Measurements from ENCODE around the gene ABCA8.
A peak's percentile ranks its signal among the peaks of the same experiment; 100 is the strongest.
"Not testable (repeated sequence)": the region's sequence is repeated elsewhere in the genome, so short reads cannot be mapped to it uniquely, and the experiment has no call there.

ABCA8 gene

GRCh38 chr17:68959117-68959516 lies 3.9 kb upstream of the ABCA8 start:
- not testable (repeated sequence) for H3K9me3 ChIP-seq (ENCODE audit: control insufficient read depth in 1 of 2, low read length in 2 of 2); H3K4me3 ChIP-seq (ENCODE audit: low read depth in 1 of 2, low read length in 2 of 2)

DNA sequence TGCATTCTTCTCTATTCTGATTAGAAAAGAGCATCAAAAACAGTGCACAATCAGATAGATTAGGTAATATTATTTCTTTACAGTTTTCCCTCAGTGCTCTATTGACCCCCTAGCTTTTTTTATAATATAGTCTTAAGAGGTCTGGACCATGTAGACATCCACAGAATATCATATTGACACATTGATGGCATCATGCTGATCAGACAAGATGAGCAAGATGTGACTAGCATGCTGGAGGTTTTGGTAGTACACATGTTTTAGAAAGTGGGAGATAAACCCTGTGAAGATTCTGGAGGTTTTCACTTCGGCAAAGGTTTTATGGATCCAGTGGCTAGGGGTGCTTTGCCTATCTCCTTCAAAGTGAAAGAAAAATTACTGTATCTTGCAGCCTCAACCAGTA lies 2.8 kb upstream of the ABCA8 start:
- H3K9me3 ChIP-seq (ENCODE audit: control insufficient read depth in 1 of 2, low read length in 2 of 2): no peaks in the 10 kb centered on the region
- no peak overlapping the region for H3K4me3 ChIP-seq (ENCODE audit: low read depth in 1 of 2, low read length in 2 of 2)
- H3K27me3 ChIP-seq (ENCODE audit: low read depth, low read length): no peaks in the 10 kb centered on the region
- no peak overlapping the region for H3K27ac ChIP-seq (ENCODE audit: low read length)
- no peaks in the 10 kb centered on the region for H3K36me3 ChIP-seq (ENCODE audit: control insufficient read depth in 1 of 2, insufficient read depth in 2 of 2, low read length in 2 of 2)
- H3K4me1 ChIP-seq (ENCODE audit: control insufficient read depth in 1 of 2, insufficient read depth in 2 of 2, low read length in 2 of 2): no peaks in the 10 kb centered on the region

More at GRCh38 chr17:68959117-68959516, 3.9 kb upstream of the ABCA8 start:
- H3K27me3 ChIP-seq (ENCODE audit: low read depth, low read length); H3K36me3 ChIP-seq (ENCODE audit: control insufficient read depth in 1 of 2, insufficient read depth in 2 of 2, low read length in 2 of 2); H3K27ac ChIP-seq (ENCODE audit: low read length); H3K4me1 ChIP-seq (ENCODE audit: control insufficient read depth in 1 of 2, insufficient read depth in 2 of 2, low read length in 2 of 2): not testable (repeated sequence)

DNA sequence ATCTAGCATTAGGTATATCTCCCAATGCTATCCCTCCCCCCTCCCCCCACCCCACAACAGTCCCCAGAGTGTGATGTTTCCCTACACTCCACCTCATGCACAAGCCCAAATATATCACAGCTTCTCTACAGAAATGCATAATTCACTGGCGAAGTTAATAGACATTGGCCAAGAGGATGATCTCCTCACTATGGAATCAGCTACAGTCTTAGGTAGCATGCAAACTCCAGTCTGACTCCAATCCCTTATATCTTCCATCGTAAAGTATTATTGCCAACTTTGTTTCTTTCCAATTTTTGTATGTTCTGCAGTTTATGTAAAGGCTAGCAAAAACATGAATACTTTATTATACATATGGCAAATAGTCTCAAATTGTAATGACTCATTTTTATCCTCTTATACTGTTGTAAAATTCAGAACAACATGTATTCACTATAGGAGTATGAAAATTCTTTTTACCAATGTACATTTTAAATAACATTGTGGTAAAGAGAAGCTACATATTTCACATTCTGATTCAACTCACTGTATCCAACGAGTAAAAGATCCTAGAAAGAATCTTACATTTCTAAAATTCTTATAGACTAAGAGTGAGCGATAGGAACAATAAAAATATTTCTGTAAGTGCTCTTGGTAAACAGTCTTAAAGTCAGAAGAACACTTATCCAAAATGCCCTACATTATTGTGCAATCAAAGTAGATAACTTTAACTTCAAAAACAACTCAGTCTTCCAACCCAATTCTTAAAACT lies 871 bp downstream of the ABCA8 start:
- Histone ChIP-seq H3K27me3 (ENCODE audit: low read depth, low read length) (no peaks in the 10 kb centered on the region), H3K36me3 (ENCODE audit: control insufficient read depth in 1 of 2, insufficient read depth in 2 of 2, low read length in 2 of 2) (no peaks in the 10 kb centered on the region), H3K4me1 (ENCODE audit: control insufficient read depth in 1 of 2, insufficient read depth in 2 of 2, low read length in 2 of 2) (no peaks in the 10 kb centered on the region), H3K4me3 (ENCODE audit: low read depth in 1 of 2, low read length in 2 of 2) (peak overlapping the region; percentile 24 to 55), H3K9me3 (ENCODE audit: control insufficient read depth in 1 of 2, low read length in 2 of 2) (no peaks in the 10 kb centered on the region), H3K27ac (ENCODE audit: low read length) (no peak overlapping the region)

DNA sequence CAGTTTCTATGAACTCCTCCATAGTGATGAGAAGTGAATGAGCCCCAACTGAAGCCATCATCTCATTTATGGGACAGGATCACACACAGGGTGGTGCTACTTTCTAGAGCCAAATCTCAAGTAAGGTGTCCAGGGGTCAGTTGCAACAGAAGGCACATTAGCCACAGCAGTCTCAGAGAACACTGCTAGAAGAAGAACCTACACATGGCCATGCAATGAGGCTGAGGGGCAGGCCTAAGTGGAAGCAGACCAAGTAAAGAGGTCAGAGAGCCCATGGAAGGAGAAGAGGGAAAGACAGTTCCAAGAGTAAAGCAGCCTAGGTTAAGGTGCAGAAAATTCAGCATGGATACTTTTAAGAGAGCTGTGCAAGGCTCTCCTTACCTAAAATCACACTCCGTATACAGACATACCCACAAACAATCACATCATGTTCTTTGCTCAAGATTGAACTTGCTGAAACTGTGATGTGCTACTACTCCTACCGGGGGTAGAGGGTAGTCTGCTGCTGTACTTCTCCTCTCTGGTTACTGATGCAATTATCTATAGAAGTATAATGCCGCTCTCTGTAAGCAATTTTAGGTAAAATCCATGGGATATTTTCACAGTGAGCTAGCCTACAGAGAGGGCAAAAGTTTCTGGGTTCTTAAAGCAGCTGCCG lies 1.7 kb downstream of the ABCA8 start:
- Histone ChIP-seq H3K4me1 (ENCODE audit: control insufficient read depth in 1 of 2, insufficient read depth in 2 of 2, low read length in 2 of 2) (no peaks in the 10 kb centered on the region), H3K9me3 (ENCODE audit: control insufficient read depth in 1 of 2, low read length in 2 of 2) (no peaks in the 10 kb centered on the region), H3K36me3 (ENCODE audit: control insufficient read depth in 1 of 2, insufficient read depth in 2 of 2, low read length in 2 of 2) (no peaks in the 10 kb centered on the region), H3K4me3 (ENCODE audit: low read depth in 1 of 2, low read length in 2 of 2) (peak overlapping the region; percentile 41 to 55), H3K27me3 (ENCODE audit: low read depth, low read length) (no peaks in the 10 kb centered on the region), H3K27ac (ENCODE audit: low read length) (no peak overlapping the region)

DNA sequence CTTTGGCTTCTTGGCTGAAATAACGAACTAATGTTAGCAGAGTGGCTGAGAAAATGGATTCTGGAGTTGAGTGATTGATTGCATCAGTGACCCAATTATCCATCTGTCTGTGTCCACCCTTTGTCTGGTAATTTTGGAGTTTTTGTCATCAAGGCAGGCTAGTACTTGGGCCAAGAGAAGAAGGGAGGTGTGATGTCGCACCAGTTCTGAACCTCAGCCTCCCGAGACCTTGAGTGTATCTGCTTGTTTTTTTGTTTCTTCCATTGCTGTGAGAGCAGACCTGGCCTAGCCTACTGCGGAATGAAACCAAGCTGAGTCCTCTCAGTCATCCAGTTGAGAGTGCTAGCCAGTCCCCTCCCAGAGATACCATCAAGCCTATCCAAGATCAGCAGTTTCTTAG lies 4.5 kb downstream of the ABCA8 start:
- no peak overlapping the region for H3K4me3 ChIP-seq (ENCODE audit: low read depth in 1 of 2, low read length in 2 of 2)
- H3K27ac ChIP-seq (ENCODE audit: low read length): no peak overlapping the region
- no peaks in the 10 kb centered on the region for H3K4me1 ChIP-seq (ENCODE audit: control insufficient read depth in 1 of 2, insufficient read depth in 2 of 2, low read length in 2 of 2)
- H3K9me3 ChIP-seq (ENCODE audit: control insufficient read depth in 1 of 2, low read length in 2 of 2): no peaks in the 10 kb centered on the region
- no peaks in the 10 kb centered on the region for H3K27me3 ChIP-seq (ENCODE audit: low read depth, low read length)
- H3K36me3 ChIP-seq (ENCODE audit: control insufficient read depth in 1 of 2, insufficient read depth in 2 of 2, low read length in 2 of 2): no peaks in the 10 kb centered on the region

DNA sequence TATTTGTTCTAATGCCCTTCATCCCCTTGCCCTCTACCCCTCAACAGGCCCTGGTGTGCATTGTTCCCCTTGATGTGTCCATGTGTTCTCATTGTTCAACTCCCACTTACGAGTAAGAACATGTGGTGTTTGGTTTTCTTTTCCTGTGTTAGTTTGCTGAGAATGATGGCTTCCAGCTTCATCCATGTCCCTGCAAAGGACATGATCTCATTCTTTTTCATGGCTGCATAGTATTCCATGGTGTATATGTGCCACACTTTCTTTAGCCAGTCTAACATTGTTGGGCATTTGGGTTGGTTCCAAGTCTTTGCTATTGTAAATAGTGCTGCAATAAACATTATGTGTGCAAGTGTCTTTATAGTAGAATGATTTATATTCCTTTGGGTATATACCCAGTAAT lies 7.3 kb downstream of the ABCA8 start:
- H3K4me3 ChIP-seq (ENCODE audit: low read depth in 1 of 2, low read length in 2 of 2); H3K36me3 ChIP-seq (ENCODE audit: control insufficient read depth in 1 of 2, insufficient read depth in 2 of 2, low read length in 2 of 2); H3K27ac ChIP-seq (ENCODE audit: low read length); H3K9me3 ChIP-seq (ENCODE audit: control insufficient read depth in 1 of 2, low read length in 2 of 2); H3K4me1 ChIP-seq (ENCODE audit: control insufficient read depth in 1 of 2, insufficient read depth in 2 of 2, low read length in 2 of 2); H3K27me3 ChIP-seq (ENCODE audit: low read depth, low read length): not testable (repeated sequence)

GRCh38 chr17:68944435-68945035 lies 10.7 kb downstream of the ABCA8 start:
- Histone ChIP-seq H3K36me3 (ENCODE audit: control insufficient read depth in 1 of 2, insufficient read depth in 2 of 2, low read length in 2 of 2) (no peaks in the 10 kb centered on the region), H3K27ac (ENCODE audit: low read length) (no peak overlapping the region), H3K27me3 (ENCODE audit: low read depth, low read length) (no peaks in the 10 kb centered on the region), H3K4me3 (ENCODE audit: low read depth in 1 of 2, low read length in 2 of 2) (no peak overlapping the region), H3K4me1 (ENCODE audit: control insufficient read depth in 1 of 2, insufficient read depth in 2 of 2, low read length in 2 of 2) (no peaks in the 10 kb centered on the region), H3K9me3 (ENCODE audit: control insufficient read depth in 1 of 2, low read length in 2 of 2) (no peaks in the 10 kb centered on the region)

GRCh38 chr17:68943812-68944182 lies 11.4 kb downstream of the ABCA8 start:
- not testable (repeated sequence) for H3K27ac ChIP-seq (ENCODE audit: low read length); H3K36me3 ChIP-seq (ENCODE audit: control insufficient read depth in 1 of 2, insufficient read depth in 2 of 2, low read length in 2 of 2); H3K4me1 ChIP-seq (ENCODE audit: control insufficient read depth in 1 of 2, insufficient read depth in 2 of 2, low read length in 2 of 2); H3K4me3 ChIP-seq (ENCODE audit: low read depth in 1 of 2, low read length in 2 of 2); H3K9me3 ChIP-seq (ENCODE audit: control insufficient read depth in 1 of 2, low read length in 2 of 2); H3K27me3 ChIP-seq (ENCODE audit: low read depth, low read length)

DNA sequence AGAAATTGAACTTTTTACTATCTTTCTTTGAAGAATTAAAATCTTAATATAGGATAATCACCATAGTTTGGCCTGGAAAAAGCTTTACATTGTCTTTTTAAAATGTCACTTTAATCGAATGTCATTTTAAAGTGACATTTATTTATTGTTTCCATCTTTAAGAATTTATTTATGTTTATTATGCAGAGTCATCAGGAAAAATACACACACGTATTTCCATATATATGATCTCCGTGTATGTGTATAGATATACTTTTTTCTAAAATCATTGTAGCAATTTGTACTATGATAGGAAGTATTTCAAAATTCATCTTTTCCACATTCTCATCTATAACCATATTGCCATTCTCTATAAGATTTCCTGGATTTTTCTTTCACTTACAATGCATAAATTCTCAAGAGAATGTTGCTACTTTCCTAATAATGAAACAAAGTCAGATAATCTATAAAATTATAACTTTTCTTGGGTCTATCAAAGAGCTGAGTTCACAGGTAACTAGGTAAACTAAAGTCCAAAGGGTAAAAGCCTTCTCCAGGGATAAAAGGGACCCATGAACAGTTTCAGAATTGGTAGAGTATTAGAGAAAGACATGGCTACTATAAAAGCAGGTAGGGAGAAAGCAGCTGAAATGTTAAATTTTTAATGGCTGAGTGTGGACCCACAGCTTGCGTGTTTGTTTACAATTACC lies 11.9 kb downstream of the ABCA8 start:
- H3K27me3 ChIP-seq (ENCODE audit: low read depth, low read length): no peaks in the 10 kb centered on the region
- H3K27ac ChIP-seq (ENCODE audit: low read length): no peak overlapping the region
- H3K4me3 ChIP-seq (ENCODE audit: low read depth in 1 of 2, low read length in 2 of 2): no peak overlapping the region
- no peaks in the 10 kb centered on the region for H3K36me3 ChIP-seq (ENCODE audit: control insufficient read depth in 1 of 2, insufficient read depth in 2 of 2, low read length in 2 of 2)
- H3K9me3 ChIP-seq (ENCODE audit: control insufficient read depth in 1 of 2, low read length in 2 of 2): no peaks in the 10 kb centered on the region
- no peaks in the 10 kb centered on the region for H3K4me1 ChIP-seq (ENCODE audit: control insufficient read depth in 1 of 2, insufficient read depth in 2 of 2, low read length in 2 of 2)

DNA sequence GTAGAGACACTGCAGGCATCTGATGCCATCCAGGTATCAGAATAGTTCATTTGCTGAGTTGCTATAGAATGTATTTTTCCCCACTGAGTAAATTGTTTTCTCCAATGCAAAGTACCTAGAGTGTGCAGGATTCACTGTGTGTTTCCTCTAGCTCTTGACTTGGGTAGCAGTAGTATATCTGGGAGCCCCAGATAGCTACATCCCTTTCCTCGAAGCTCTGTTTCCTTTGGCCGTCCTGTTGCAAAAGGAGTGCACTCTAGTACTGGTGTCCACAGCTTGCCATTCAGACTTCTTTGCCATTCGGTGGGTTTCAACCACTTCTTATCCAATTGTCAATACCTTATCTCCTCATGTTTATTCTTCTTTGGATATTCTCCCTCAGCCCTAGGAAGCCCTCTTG lies 12.8 kb downstream of the ABCA8 start:
- no peak overlapping the region for H3K4me3 ChIP-seq (ENCODE audit: low read depth in 1 of 2, low read length in 2 of 2)
- no peaks in the 10 kb centered on the region for H3K36me3 ChIP-seq (ENCODE audit: control insufficient read depth in 1 of 2, insufficient read depth in 2 of 2, low read length in 2 of 2)
- no peaks in the 10 kb centered on the region for H3K4me1 ChIP-seq (ENCODE audit: control insufficient read depth in 1 of 2, insufficient read depth in 2 of 2, low read length in 2 of 2)
- no peaks in the 10 kb centered on the region for H3K27me3 ChIP-seq (ENCODE audit: low read depth, low read length)
- H3K27ac ChIP-seq (ENCODE audit: low read length): no peak overlapping the region
- H3K9me3 ChIP-seq (ENCODE audit: control insufficient read depth in 1 of 2, low read length in 2 of 2): no peaks in the 10 kb centered on the region

DNA sequence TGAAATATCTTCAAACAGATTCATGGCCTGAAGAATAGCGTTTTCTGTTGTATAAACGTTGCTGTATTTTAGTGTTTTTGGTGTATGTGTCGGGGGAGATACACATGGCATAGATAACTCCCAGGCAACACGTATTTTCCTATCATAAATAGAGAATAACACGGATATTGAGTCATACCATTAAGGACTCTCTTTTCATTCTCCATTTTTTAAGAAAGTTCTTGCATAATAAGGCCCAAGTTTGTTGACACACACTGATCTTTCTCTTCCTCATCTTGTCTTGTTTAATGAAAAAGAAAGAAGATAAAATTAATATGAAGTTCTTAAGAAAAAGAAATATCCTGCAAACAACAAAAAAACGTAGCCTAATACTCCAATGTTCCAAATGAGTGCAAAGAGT lies 13.4 kb downstream of the ABCA8 start:
- Histone ChIP-seq H3K27ac (ENCODE audit: low read length) (no peak overlapping the region), H3K4me3 (ENCODE audit: low read depth in 1 of 2, low read length in 2 of 2) (no peak overlapping the region), H3K36me3 (ENCODE audit: control insufficient read depth in 1 of 2, insufficient read depth in 2 of 2, low read length in 2 of 2) (no peaks in the 10 kb centered on the region), H3K9me3 (ENCODE audit: control insufficient read depth in 1 of 2, low read length in 2 of 2) (no peaks in the 10 kb centered on the region), H3K27me3 (ENCODE audit: low read depth, low read length) (no peaks in the 10 kb centered on the region), H3K4me1 (ENCODE audit: control insufficient read depth in 1 of 2, insufficient read depth in 2 of 2, low read length in 2 of 2) (no peaks in the 10 kb centered on the region)
